ENCODE measurements around the gene STEAP2.

Gene STEAP2

GRCh38 chr7:90211391-90212148 lies at the start of gene STEAP2:
STEAP2 (plus strand) TSS chr7:90211740; CDS start chr7:90225083, 13,343 bp downstream.
- peak; percentile 62 for TF ChIP-seq CTCF (IDR thresholded peaks at IDR 0.05; ENCODE audit: low read depth, low read length, missing control alignments)
- H3K4me3 ChIP-seq (replicated peaks; ENCODE audit: low read depth, low read length), result peak within 1 kb of the TSS; percentile 59
- DNase-seq (ENCODE audit: extremely low read depth, low read depth), result peak; percentile 53

- TF ChIP-seq CTCF (IDR thresholded peaks at IDR 0.05; ENCODE audit: low read depth, low read length, missing control alignments), result no peak
- no peak overlapping the region for H3K4me3 ChIP-seq (replicated peaks; ENCODE audit: low read depth, low read length)
- no peak for DNase-seq (ENCODE audit: extremely low read depth, low read depth)
Measured at GRCh38 chr7:90163534-90163933, 48.0 kb upstream of the STEAP2 start.

- H3K4me3 ChIP-seq (replicated peaks; ENCODE audit: low read depth, low read length), result no peak overlapping the region
- no peak for TF ChIP-seq CTCF (IDR thresholded peaks at IDR 0.05; ENCODE audit: low read depth, low read length, missing control alignments)
- DNase-seq (ENCODE audit: extremely low read depth, low read depth), result no peak
Measured at GRCh38 chr7:90165724-90166123, 45.8 kb upstream of the STEAP2 start.

GRCh38 chr7:90166153-90166552 lies 45.4 kb upstream of the STEAP2 start:
- no peak overlapping the region for H3K4me3 ChIP-seq (replicated peaks; ENCODE audit: low read depth, low read length)
- no peak for DNase-seq (ENCODE audit: extremely low read depth, low read depth)
- no peak for TF ChIP-seq CTCF (IDR thresholded peaks at IDR 0.05; ENCODE audit: low read depth, low read length, missing control alignments)

GRCh38 chr7:90167361-90167760 lies 44.2 kb upstream of the STEAP2 start:
- TF ChIP-seq CTCF (IDR thresholded peaks at IDR 0.05; ENCODE audit: low read depth, low read length, missing control alignments), result no peak
- no peak for DNase-seq (ENCODE audit: extremely low read depth, low read depth)
- H3K4me3 ChIP-seq (replicated peaks; ENCODE audit: low read depth, low read length), result no peak overlapping the region

GRCh38 chr7:90169891-90170290 lies 41.6 kb upstream of the STEAP2 start:
- DNase-seq (ENCODE audit: extremely low read depth, low read depth), result no peak
- no peak overlapping the region for H3K4me3 ChIP-seq (replicated peaks; ENCODE audit: low read depth, low read length)
- TF ChIP-seq CTCF (IDR thresholded peaks at IDR 0.05; ENCODE audit: low read depth, low read length, missing control alignments), result no peak

GRCh38 chr7:90172121-90172520 lies 39.4 kb upstream of the STEAP2 start:
- DNase-seq (ENCODE audit: extremely low read depth, low read depth), result no peak
- no peak for TF ChIP-seq CTCF (IDR thresholded peaks at IDR 0.05; ENCODE audit: low read depth, low read length, missing control alignments)
- H3K4me3 ChIP-seq (replicated peaks; ENCODE audit: low read depth, low read length), result no peak overlapping the region
